Erythroblast (primary cell): ENCODE data around the gene PLPPR4.

Experiments
- GATA1 ChIP-seq: IDR thresholded peaks from 2 replicates; pipeline ENCODE4 v1.6.1; 2011; ENCODE audit warnings: low read depth, mild to moderate bottlenecking, control low read depth, low read length, moderate library complexity
- POLR2A ChIP-seq: IDR thresholded peaks from 2 replicates; pipeline ENCODE4 v1.6.1; 2011; ENCODE audit warnings: mild to moderate bottlenecking, low read length

- TF ChIP-seq POLR2A (no peak), GATA1 (no peak)
Observed at GRCh38 chr1:99269321-99269720, 5.0 kb downstream of the PLPPR4 start.
